Stimulated activated CD4-positive, alpha-beta T cell treated with anti-CD3 and anti-CD28 coated beads, Interleukin-12 subunit alpha, Interleukin-12 subunit beta, amount 100 ng/mL, for 48 hours (primary cell): ENCODE data around the gene CTNNA3.

Experiments
- DNase-seq, 3 donors: peaks; one replicate each; pipeline ENCODE4 v3.0.0-alpha.2; 2020; ENCODE audit warnings: low read depth in 2 of 3, low spot score in 1 of 3

CTNNA3 gene

GRCh38 chr10:67141300-67141699 lies 554.7 kb downstream of the CTNNA3 start:
- no peak for DNase-seq

- DNase-seq: no peak
Measured at GRCh38 chr10:67140641-67141040, 555.4 kb downstream of the CTNNA3 start.

GRCh38 chr10:67127441-67127840 lies 568.6 kb downstream of the CTNNA3 start:
- no peak for DNase-seq

GRCh38 chr10:67119651-67120050 lies 576.3 kb downstream of the CTNNA3 start:
- DNase-seq: no peak

GRCh38 chr10:67115972-67116371 lies 580.0 kb downstream of the CTNNA3 start:
- no peak for DNase-seq

GRCh38 chr10:67114945-67115344 lies 581.0 kb downstream of the CTNNA3 start:
- DNase-seq: no peak

- no peak for DNase-seq
Measured at GRCh38 chr10:67112765-67113164, 583.2 kb downstream of the CTNNA3 start.

GRCh38 chr10:67110286-67110685 lies 585.7 kb downstream of the CTNNA3 start:
- DNase-seq: no peak

- DNase-seq: no peak
Measured at GRCh38 chr10:67107670-67108069, 588.3 kb downstream of the CTNNA3 start.

- DNase-seq: no peak
Measured at GRCh38 chr10:67100951-67101350, 595.0 kb downstream of the CTNNA3 start.

- no peak for DNase-seq
Measured at GRCh38 chr10:67098461-67098860, 597.5 kb downstream of the CTNNA3 start.

- DNase-seq: no peak
Measured at GRCh38 chr10:67095531-67095930, 600.5 kb downstream of the CTNNA3 start.

GRCh38 chr10:67088036-67088435 lies 608.0 kb downstream of the CTNNA3 start:
- DNase-seq: no peak

GRCh38 chr10:67087135-67087425 lies 608.9 kb downstream of the CTNNA3 start:
- no peak for DNase-seq

GRCh38 chr10:67086327-67087134 lies 609.5 kb downstream of the CTNNA3 start:
- DNase-seq: no peak

- no peak for DNase-seq
Measured at GRCh38 chr10:67079126-67079525, 616.9 kb downstream of the CTNNA3 start.

- DNase-seq: no peak
Measured at GRCh38 chr10:67077376-67077775, 618.6 kb downstream of the CTNNA3 start.

GRCh38 chr10:67076144-67076543 lies 619.9 kb downstream of the CTNNA3 start:
- no peak for DNase-seq

GRCh38 chr10:67075491-67075971 lies 620.5 kb downstream of the CTNNA3 start:
- no peak for DNase-seq

GRCh38 chr10:67072654-67073053 lies 623.3 kb downstream of the CTNNA3 start:
- DNase-seq: no peak

GRCh38 chr10:67050415-67050814 lies 645.6 kb downstream of the CTNNA3 start:
- DNase-seq: no peak

- DNase-seq: no peak
Measured at GRCh38 chr10:67049988-67050387, 646.0 kb downstream of the CTNNA3 start.

GRCh38 chr10:67046507-67046906 lies 649.5 kb downstream of the CTNNA3 start:
- no peak for DNase-seq
